ENCODE results near the gene OR4C46. TPM values are rescaled to one million over a fixed set of nuclear protein-coding genes. Genes with fewer than 3 reads are reported as not detected.
"Not testable (repeated sequence)": the region's sequence is repeated elsewhere in the genome, so short reads cannot be mapped to it uniquely, and the experiment has no call there.

OR4C46 gene
- total and polyA plus RNA-seq, 9 of the 15 experiments (the other 6 are each of a cell fraction or from before 2014, with no cell fraction given), result not detected

- intact Hi-C loops (cut with micrococcal nuclease); H3K4me3 ChIP-seq; ATAC-seq; POLR2A ChIA-PET; H3K27me3 ChIP-seq (ENCODE audit: control insufficient read depth in 2 of 2, insufficient read depth in 2 of 2, low read length in 2 of 2); H3K79me2 ChIP-seq (ENCODE audit: control insufficient read depth, insufficient read depth, low read length); H3K9me3 ChIP-seq (replicated peaks; ENCODE audit: control insufficient read depth, insufficient read depth, low read depth, low read length); FAIRE-seq; H3K36me3 ChIP-seq (ENCODE audit: control insufficient read depth, insufficient read depth, low read length); H3K27ac ChIP-seq (ENCODE audit: extremely low read depth, low read depth, low read length); BruUV-seq (replicated peaks); CTCF ChIA-PET (ENCODE audit: low intra/inter-chr PET ratio); H3K9ac ChIP-seq (ENCODE audit: insufficient read depth in 1 of 2, low read depth in 2 of 2, low read length in 2 of 2); DNase-seq (ENCODE audit: extremely low read depth in 1 of 4, low spot score in 3 of 4); H4K20me1 ChIP-seq (replicated peaks; ENCODE audit: control insufficient read depth, insufficient read depth, low read length); H3K9me1 ChIP-seq (ENCODE audit: control insufficient read depth, insufficient read depth, low read length); H3K4me2 ChIP-seq (ENCODE audit: insufficient read depth, low read length); H3K4me1 ChIP-seq (replicated peaks in 1 of 2; ENCODE audit: control insufficient read depth in 2 of 2, insufficient read depth in 2 of 2, low read length in 2 of 2); in situ Hi-C loops (cut with MboI); H2AFZ ChIP-seq (ENCODE audit: low read depth, low read length): not testable (repeated sequence)
- 5% methylated on average over 8 of the region's 8 CpGs for WGBS (ENCODE audit: insufficient coverage, low coverage, missing lambda C conversion rate)
- TF ChIP-seq, protein P1, sequence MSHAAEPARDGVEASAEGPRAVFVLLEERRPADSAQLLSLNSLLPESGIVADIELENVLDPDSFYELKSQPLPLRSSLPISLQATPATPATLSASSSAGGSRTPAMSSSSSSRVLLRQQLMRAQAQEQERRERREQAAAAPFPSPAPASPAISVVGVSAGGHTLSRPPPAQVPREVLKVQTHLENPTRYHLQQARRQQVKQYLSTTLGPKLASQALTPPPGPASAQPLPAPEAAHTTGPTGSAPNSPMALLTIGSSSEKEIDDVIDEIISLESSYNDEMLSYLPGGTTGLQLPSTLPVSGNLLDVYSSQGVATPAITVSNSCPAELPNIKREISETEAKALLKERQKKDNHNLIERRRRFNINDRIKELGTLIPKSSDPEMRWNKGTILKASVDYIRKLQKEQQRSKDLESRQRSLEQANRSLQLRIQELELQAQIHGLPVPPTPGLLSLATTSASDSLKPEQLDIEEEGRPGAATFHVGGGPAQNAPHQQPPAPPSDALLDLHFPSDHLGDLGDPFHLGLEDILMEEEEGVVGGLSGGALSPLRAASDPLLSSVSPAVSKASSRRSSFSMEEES (CRISPR knock-in tag; IDR thresholded peaks at IDR 0.05), result 0 out of 2 replicates have a peak, but pooled peaks have one; percentile 15
These were observed 41.8 kb upstream of the OR4C46 start for GRCh38 chr11:54645606-54646005.

GRCh38 chr11:54561439-54561838 lies 42.4 kb downstream of the OR4C46 start:
- H3K9me1 ChIP-seq (ENCODE audit: control insufficient read depth, insufficient read depth, low read length); H3K4me1 ChIP-seq (replicated peaks in 1 of 2; ENCODE audit: control insufficient read depth in 2 of 2, insufficient read depth in 2 of 2, low read length in 2 of 2); H3K9me3 ChIP-seq (replicated peaks; ENCODE audit: control insufficient read depth, insufficient read depth, low read depth, low read length); intact Hi-C loops (cut with micrococcal nuclease); H4K20me1 ChIP-seq (replicated peaks; ENCODE audit: control insufficient read depth, insufficient read depth, low read length); H3K27ac ChIP-seq (ENCODE audit: extremely low read depth, low read depth, low read length); FAIRE-seq; DNase-seq (ENCODE audit: extremely low read depth in 1 of 4, low spot score in 3 of 4); BruUV-seq (replicated peaks); H2AFZ ChIP-seq (ENCODE audit: low read depth, low read length); H3K36me3 ChIP-seq (ENCODE audit: control insufficient read depth, insufficient read depth, low read length); H3K27me3 ChIP-seq (ENCODE audit: control insufficient read depth in 2 of 2, insufficient read depth in 2 of 2, low read length in 2 of 2); H3K4me2 ChIP-seq (ENCODE audit: insufficient read depth, low read length); ATAC-seq; H3K79me2 ChIP-seq (ENCODE audit: control insufficient read depth, insufficient read depth, low read length); CTCF ChIA-PET (ENCODE audit: low intra/inter-chr PET ratio); POLR2A ChIA-PET; H3K9ac ChIP-seq (ENCODE audit: insufficient read depth in 1 of 2, low read depth in 2 of 2, low read length in 2 of 2); in situ Hi-C loops (cut with MboI); H3K4me3 ChIP-seq: not testable (repeated sequence)
- 0% methylated on average over 3 of the region's 3 CpGs for WGBS (ENCODE audit: insufficient coverage, low coverage, missing lambda C conversion rate)
- TF ChIP-seq NFIC (IDR thresholded peaks at IDR 0.05) (peak; percentile 88), NFIX (CRISPR knock-in tag; IDR thresholded peaks at IDR 0.05; ENCODE audit: low read depth) (peak; percentile 84)

Data from K562 (cell line).